Keratinocyte (primary cell): ENCODE results near the gene ACTR5. TPM values are rescaled to one million over a fixed set of nuclear protein-coding genes. Genes with fewer than 3 reads are reported as not detected.
A peak's percentile ranks its signal among the peaks of the same experiment; 100 is the strongest.

ENCODE experiments used
- DNase-seq: peaks from one replicate; pipeline ENCODE4 v3.0.0-alpha.2; 2011; ENCODE audit warnings: low read depth, missing footprints, low spot score
- FAIRE-seq: peaks from 2 replicates; lab custom pipeline; 2011; peaks lifted over from hg19 to GRCh38; lab: Jason Lieb, UNC
- H2AFZ ChIP-seq: 2 replicates; pipeline ENCODE4 v1.6.0; 2012; ENCODE audit warnings: low read length, control low read depth, inconsistent platforms; ENCODE audit not compliant: control insufficient read depth
- H3K27ac ChIP-seq: 2 replicates; pipeline ENCODE4 v1.5.1; 2011; ENCODE audit warnings: low read length; ENCODE audit not compliant: control insufficient read depth, insufficient read depth
- H3K27me3 ChIP-seq: 3 replicates; pipeline ENCODE4 v1.6.0; 2011; ENCODE audit warnings: low read length; ENCODE audit not compliant: control insufficient read depth, insufficient read depth; ENCODE audit errors: extremely low read depth
- H3K36me3 ChIP-seq, 2 experiments: 2 replicates in 1 of 2; 3 replicates in 1 of 2; pipeline ENCODE4 v1.5.1; 2011; ENCODE audit warnings: low read length in 2 of 2, mild to moderate bottlenecking in 1 of 2; ENCODE audit not compliant: control insufficient read depth in 2 of 2, insufficient read depth in 2 of 2; ENCODE audit errors: extremely low read depth in 1 of 2
- H3K4me1 ChIP-seq: 3 replicates; pipeline ENCODE4 v1.5.1; 2011; ENCODE audit warnings: low read length; ENCODE audit not compliant: control insufficient read depth, insufficient read depth; ENCODE audit errors: extremely low read depth
- H3K4me2 ChIP-seq: 3 replicates; pipeline ENCODE4 v1.6.0; 2011; ENCODE audit warnings: low read depth, low read length; ENCODE audit not compliant: control insufficient read depth, insufficient read depth; ENCODE audit errors: extremely low read depth
- H3K4me3 ChIP-seq, 3 experiments: fragments of 200-600 bp in 1 of 3; sonication (generic) in 1 of 3; 2 replicates in 2 of 3; 3 replicates in 1 of 3; pipeline ENCODE4 v1.5.1; 2011 to 2016; ENCODE audit warnings: low read length in 3 of 3, mild to moderate bottlenecking in 3 of 3, control low read depth in 2 of 3, inconsistent platforms in 1 of 3, low read depth in 1 of 3, mixed read lengths in 1 of 3, mixed run types in 1 of 3, moderate library complexity in 1 of 3; ENCODE audit not compliant: control insufficient read depth in 2 of 3, insufficient read depth in 2 of 3; ENCODE audit errors: extremely low read depth in 1 of 3
- H3K79me2 ChIP-seq: 2 replicates; pipeline ENCODE4 v1.6.0; 2012; ENCODE audit warnings: low read length; ENCODE audit not compliant: control insufficient read depth, insufficient read depth
- H3K9ac ChIP-seq: 3 replicates; pipeline ENCODE4 v1.6.0; 2011; ENCODE audit warnings: low read length; ENCODE audit not compliant: control insufficient read depth, insufficient read depth; ENCODE audit errors: extremely low read depth
- H3K9me1 ChIP-seq: 3 replicates; pipeline ENCODE4 v1.6.0; 2011; ENCODE audit warnings: low read length; ENCODE audit not compliant: control insufficient read depth, insufficient read depth; ENCODE audit errors: extremely low read depth
- H3K9me3 ChIP-seq: 2 replicates; pipeline ENCODE4 v1.5.1; 2012; ENCODE audit warnings: low read depth, low read length; ENCODE audit not compliant: control insufficient read depth
- H4K20me1 ChIP-seq: 3 replicates; pipeline ENCODE4 v1.6.0; 2011; ENCODE audit warnings: low read length; ENCODE audit not compliant: control insufficient read depth, insufficient read depth; ENCODE audit errors: extremely low read depth
- CTCF ChIP-seq, 3 experiments: IDR thresholded peaks in 1 of 3; conservative IDR thresholded peaks in 1 of 3; optimal IDR thresholded peaks in 1 of 3; 2 replicates in 2 of 3; 3 replicates in 1 of 3; pipeline versions ENCODE3 to v1.5.1; 2011; ENCODE audit warnings: low read length in 3 of 3, mild to moderate bottlenecking in 3 of 3, moderate library complexity in 2 of 3, control low read depth in 1 of 3, inconsistent platforms in 1 of 3; ENCODE audit not compliant: insufficient read depth in 2 of 3; ENCODE audit errors: extremely low read depth in 1 of 3
- EZH2 ChIP-seq: IDR thresholded peaks from one replicate; pipeline ENCODE4 v1.6.1; 2012; ENCODE audit warnings: inconsistent platforms, mild to moderate bottlenecking, low read length, moderate library complexity
- dilution Hi-C: fragments of 300-500 bp; cut with MboI; formaldehyde crosslinking; loops from one replicate; pipeline ENCODE4 v1.7.0; 2020; ENCODE audit warnings: low sequenced_read_pairs; ENCODE audit not compliant: extremely low pct_ligation_motif_present
- polyA plus RNA-seq, 5 experiments: library from polyadenylated mRNA; depleted of rRNA in 3 of 5; stranded (reverse) in 3 of 5; stranded (forward) in 1 of 5; unstranded in 1 of 5; fragments of >200 nt; gene quantifications; 1 replicate in 1 of 5; 2 replicates in 3 of 5; 3 replicates in 1 of 5; pipeline versions ENCODE4 v1.2.1 to v1.2.3, GENCODE V29; 2011 to 2012; ENCODE audit warnings: missing spikeins in 2 of 5, low read depth in 1 of 5, low replicate concordance in 1 of 5

The ACTR5 gene
- polyA plus RNA-seq, 1 donor (not counting 4 experiments of a cell fraction or from before 2014, with no cell fraction given): 9.7 TPM

- no peak overlapping the region for H3K4me3 ChIP-seq
- H3K4me2 ChIP-seq: no peak overlapping the region
- H2AFZ ChIP-seq: no peak overlapping the region
- no peaks in the 10 kb centered on the region for H3K4me1 ChIP-seq
- H4K20me1 ChIP-seq: no peaks in the 10 kb centered on the region
- FAIRE-seq (no peak), DNase-seq (no peak)
- H3K27ac ChIP-seq: no peak overlapping the region
- TF ChIP-seq EZH2: peak; percentile 78
- no peak for TF ChIP-seq CTCF (optimal IDR thresholded peaks at IDR 0.05 in 1 of 3, IDR thresholded peaks at IDR 0.05 in 1 of 3, conservative IDR thresholded peaks at IDR 0.05 in 1 of 3; ENCODE audit: extremely low read depth in 1 of 3, insufficient read depth in 2 of 3, low read length in 3 of 3)
- no peaks in the 10 kb centered on the region for H3K36me3 ChIP-seq
- no peaks in the 10 kb centered on the region for H3K79me2 ChIP-seq
- no peak overlapping the region for H3K9ac ChIP-seq
- H3K9me3 ChIP-seq: no peaks in the 10 kb centered on the region
- H3K27me3 ChIP-seq: peaks cover 54% of the 10 kb centered on the region
- H3K9me1 ChIP-seq: no peaks in the 10 kb centered on the region
- dilution Hi-C loops: no loop called here
Measured at GRCh38 chr20:38806855-38807655, 58.8 kb downstream of the ACTR5 start.

- H3K9me1 ChIP-seq: no peaks in the 10 kb centered on the region
- H3K9ac ChIP-seq: no peak overlapping the region
- H3K36me3 ChIP-seq: no peaks in the 10 kb centered on the region
- H3K4me3 ChIP-seq: no peak overlapping the region
- no peaks in the 10 kb centered on the region for H4K20me1 ChIP-seq
- H3K27ac ChIP-seq: no peak overlapping the region
- dilution Hi-C loops: no loop called here
- no peaks in the 10 kb centered on the region for H3K4me1 ChIP-seq
- H3K27me3 ChIP-seq: peaks cover 52% of the 10 kb centered on the region
- H2AFZ ChIP-seq: no peak overlapping the region
- no peak for TF ChIP-seq EZH2
- H3K4me2 ChIP-seq: no peak overlapping the region
- H3K79me2 ChIP-seq: no peaks in the 10 kb centered on the region
- H3K9me3 ChIP-seq: no peaks in the 10 kb centered on the region
- no peak for FAIRE-seq
- DNase-seq: no peak
Measured at GRCh38 chr20:38809942-38810341, 61.7 kb downstream of the ACTR5 start.
